Stimulated activated CD8-positive, alpha-beta memory T cell treated with anti-CD3 and anti-CD28 coated beads, Interleukin-4, amount 100 ng/mL, for 1 hour (primary cell): ENCODE results near the gene POP7.
"Not testable (repeated sequence)": the region's sequence is repeated elsewhere in the genome, so short reads cannot be mapped to it uniquely, and the experiment has no call there.

Experiments
- DNase-seq, 2 donors: peaks; one replicate each; pipeline ENCODE4 v3.0.0-alpha.2; 2020; ENCODE audit warnings: low read depth in 2 of 2, low spot score in 1 of 2

The POP7 gene

DNA sequence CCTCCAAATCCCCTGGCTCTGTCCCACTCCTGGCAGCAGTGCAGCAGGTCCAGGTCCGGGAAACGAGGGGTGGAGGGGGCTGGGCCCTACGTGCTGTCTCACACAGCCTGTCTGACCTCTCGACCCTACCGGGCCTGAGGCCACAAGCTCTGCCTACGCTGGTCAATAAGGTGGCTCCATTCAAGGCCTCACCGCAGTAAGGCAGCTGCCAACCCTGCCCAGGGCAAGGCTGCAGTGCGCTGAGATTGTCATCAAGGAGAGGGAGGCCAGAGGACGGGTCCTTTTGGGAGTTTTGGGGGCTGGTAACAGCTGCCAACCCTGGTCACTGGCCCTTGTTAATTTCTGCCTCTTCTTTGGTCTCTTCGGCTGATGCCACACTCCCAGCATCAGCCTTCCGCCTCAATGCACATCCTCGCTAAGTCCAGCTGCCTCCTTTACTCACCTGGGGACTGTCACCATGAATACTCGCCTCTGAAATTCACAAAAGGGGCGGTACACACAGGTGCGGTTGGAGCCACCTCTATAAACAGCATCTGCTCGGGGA, 17.9 kb downstream of the POP7 start:
- no peak for DNase-seq

DNA sequence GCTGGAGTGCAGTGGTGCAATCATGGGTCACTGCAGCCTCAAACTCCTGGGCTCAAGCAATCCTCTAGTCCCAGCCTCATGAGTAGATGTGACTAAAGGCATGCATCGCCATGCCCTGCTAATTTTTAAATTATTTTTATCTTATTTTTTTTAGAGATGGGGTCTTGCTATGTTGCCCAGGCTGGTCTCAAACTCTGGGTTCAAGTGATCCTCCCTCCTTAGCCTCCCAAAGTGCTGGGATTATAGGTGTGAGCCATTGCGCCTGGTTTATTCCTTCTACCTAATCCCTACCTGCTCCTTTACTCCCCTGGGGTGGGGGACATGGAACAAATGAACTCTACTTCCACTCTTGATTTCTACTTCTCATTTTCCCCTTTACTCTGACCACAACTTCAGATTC, 18.4 kb downstream of the POP7 start:
- not testable (repeated sequence) for DNase-seq

DNA sequence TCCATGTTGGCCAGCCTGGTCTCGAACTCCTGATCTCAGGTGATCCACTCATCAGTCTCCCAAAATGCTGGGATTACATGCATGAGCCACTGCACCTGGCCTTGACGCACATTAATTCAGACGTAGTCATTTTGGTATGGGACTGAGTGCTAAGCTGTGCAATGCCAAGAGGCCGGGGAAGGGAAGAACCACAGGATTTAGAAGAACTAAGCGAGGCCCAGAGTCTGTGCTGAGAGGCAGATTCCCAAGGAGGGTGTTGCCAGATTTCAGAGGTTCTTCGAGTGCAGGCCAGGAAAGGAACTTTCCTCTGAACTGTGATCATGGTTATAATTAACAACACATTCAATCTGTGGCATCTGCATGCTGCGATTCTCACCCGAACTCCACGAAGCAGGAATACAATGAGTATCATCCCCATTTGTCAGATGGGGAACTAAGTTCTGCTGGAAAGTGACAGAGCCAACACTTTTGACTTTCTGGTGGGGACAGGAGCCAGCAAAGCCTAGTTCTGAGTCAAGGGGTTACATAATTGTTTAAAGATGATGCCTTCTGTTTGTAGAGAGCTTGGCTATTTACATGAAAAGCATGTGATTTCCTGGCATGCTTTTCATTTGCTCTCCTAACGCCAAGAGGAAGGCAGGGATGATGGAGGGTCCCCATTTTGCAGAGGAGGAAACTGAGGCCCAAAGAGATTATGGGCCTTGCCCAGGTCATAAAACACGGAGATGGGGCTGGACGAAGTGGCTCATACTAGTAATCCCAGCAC, 21.3 kb downstream of the POP7 start:
- DNase-seq, result no peak

DNA sequence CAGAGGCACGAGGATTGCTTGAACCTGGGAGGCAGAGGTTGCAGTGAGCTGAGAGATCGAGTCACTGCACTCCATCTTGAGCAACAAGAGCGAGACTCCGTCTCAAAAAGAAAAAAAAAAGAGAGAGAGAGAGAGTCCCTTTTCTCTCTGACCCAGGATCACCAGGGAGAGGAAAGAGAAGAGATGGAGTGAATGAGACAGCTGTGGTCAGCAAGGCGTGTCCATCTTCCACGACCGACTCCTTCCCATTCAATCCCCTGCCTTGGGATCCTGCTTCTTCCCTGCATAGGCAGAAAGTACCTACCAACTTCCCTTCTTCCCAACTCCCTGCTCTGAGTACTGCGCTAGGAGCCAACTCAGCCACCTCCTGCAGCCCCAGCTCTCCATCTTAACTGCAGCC, 22.3 kb downstream of the POP7 start:
- DNase-seq, result no peak

DNA sequence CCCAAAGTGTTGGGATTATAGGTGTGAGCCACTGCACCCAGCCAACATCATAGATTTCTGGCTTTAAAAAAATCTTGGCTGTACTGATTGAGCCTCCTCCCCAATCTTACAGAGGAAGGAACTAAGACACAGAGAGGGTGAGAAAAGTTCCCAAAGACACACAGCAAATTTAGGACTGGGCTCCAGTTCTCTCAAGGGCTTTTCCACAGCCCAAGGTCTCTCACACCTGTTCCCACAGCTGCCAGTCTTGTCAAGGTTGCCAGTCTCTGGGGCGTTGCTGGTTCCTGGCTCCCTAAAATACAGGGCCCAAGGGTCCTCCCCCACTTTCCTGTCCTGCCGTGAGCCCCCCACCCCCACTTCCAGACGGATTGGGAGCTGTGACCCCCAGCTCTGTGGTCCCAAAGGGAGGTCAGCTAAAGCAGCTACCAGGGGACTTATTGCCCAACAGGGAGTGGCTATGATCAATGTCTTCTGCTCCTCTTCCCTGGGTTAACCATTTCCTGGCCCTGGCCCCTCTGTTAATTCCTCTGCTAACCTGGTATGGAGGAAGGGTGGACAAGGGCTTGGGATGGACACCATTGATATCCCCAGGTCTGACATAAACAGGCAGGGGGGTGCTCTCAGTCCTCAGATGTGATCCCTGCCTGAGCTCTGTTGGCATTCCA, 24.3 kb downstream of the POP7 start:
- DNase-seq, result no peak

DNA sequence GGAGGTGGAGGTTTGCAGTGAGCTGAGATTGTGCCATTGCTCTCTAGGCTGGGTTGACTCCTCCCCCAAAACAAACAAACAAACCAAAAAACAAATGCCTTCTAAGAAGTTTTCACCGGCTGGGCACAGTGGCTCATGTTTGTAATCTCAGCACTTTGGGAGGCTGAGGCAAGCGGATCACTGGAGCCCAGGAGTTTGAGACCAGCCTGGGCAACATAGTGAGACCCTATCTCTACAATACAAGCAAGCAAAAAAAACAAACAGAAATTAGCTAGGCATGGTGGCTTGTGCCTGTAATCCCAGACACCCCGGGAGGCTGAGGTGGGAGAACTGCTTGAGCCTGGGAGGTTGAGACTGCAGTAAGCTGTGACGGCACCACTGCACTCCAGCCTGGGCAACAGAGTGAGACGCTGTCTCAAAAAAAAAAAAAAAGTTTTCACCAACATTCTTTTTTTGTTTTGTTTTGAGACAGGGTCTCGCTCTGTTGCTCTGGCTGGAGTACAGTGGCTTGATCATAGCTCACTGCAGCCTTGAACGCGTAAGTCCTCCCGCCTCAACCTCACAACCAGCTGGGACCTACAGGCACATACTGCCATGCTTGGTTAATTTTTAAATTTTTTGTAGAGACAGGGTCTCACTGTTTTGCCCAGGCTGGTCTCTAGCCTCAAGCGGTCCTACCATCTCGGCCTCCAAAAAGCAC, 26.2 kb downstream of the POP7 start:
- no peak for DNase-seq

DNA sequence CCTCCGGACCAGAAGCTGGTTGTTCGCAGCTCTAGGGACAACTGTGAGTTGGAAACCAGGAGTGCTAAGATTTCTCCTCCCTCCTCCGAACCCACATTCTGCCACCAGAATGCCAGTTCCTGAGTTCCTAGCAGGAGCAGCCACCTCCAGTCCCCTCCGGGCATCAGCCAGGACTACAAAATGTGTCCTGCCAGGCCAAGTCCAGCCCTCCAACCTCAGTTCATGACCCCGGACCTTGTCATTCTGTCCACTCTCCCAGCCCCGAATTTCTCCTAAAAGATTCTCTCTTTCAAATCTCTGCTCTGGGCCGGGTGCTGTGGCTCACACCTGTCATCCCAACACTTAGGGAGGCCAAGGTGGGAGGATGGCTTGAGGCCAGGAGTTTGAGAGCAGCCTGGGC, 29.8 kb downstream of the POP7 start:
- no peak for DNase-seq

DNA sequence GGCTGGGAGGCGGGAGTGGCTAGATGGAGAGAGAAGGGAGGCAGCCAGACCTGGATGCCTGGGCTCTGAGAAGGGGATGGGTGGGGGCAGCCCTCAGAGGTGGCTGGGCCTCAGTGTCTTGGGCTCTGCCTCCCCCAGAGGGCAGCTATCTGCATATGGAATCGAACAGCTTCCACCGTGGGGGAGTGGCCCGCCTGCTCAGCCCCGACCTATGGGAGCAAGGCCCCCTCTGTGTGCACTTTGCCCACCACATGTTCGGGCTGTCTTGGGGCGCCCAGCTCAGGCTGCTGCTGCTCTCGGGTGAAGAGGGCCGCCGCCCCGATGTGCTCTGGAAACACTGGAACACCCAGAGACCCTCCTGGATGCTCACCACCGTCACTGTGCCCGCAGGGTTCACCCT, 30.8 kb downstream of the POP7 start:
- DNase-seq, result no peak

DNA sequence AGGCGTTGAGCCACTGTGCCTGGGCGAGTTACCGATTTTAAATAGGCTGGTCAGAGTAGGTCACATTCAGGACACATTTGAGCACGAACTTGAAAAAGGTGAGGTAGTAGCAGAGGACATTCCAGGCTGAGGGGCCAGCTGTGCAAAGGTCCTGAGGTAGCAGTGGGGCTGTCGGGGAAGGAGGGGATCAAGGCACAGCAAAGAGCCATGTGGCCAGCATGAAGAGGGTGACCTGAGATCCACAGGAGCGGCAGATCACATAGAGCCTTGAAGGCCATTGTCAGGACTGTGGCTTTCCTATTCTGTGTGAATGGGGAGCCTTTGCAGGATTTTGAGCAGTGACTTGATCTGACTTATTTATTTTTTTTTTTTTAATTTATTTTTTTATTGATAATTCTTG, 34.0 kb downstream of the POP7 start:
- no peak for DNase-seq

DNA sequence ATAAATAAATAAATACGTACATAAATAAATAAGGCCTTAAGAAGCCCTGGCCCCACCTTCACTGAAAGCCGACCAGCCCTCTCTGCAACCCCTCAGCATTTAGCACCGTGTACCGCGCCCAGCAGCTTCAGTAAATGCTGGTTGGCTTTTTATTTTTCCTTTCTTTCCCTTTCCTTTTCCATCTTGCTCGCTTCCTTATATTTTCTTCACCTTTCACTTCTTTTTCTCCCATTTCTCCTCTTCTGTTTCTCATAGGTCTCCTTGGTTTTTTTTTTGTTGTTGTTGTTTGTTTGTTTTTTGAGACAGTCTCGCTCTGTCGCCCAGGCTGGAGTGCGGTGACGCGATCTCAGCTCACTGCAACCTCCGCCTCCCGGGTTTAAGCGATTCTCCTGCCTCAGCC, 38.7 kb downstream of the POP7 start:
- no peak for DNase-seq

DNA sequence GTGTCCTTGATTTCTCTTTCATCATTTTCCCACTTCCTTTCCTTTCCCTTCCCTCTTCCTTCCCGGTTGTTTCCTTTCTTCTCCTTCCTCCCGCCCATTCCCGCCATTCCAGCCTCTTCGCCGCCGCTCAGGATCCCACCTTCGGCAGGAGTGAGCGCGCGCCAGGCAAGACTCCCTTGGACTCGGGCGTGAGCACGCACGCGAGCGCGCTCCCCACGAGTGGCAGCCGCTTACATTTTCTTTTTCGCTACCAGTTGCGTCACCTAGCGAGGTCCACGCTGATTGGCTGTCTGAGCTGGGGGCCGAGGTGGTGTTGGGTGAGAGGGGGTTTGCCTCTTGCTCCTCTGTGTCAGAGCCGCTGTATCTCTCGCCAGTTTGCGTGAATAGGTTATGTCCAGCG, 39.3 kb downstream of the POP7 start:
- DNase-seq, result no peak

DNA sequence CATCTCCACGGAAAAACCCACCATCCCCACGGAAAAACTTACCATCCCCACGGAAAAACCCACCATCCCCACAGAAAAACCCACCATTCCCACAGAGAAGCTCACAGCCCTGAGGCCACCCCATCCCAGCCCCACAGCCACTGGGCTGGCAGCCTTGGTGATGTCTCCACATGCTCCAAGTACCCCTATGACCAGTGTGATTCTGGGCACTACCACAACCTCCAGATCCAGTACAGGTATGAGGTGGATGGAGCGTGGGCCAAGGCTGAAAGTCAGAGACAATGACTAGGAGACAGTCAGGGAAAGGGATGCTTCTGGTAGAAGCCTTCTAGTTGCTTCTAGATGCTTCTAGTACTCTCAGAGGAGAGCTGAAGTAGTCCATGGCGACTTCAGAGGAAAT, 47.1 kb downstream of the POP7 start:
- no peak for DNase-seq

DNA sequence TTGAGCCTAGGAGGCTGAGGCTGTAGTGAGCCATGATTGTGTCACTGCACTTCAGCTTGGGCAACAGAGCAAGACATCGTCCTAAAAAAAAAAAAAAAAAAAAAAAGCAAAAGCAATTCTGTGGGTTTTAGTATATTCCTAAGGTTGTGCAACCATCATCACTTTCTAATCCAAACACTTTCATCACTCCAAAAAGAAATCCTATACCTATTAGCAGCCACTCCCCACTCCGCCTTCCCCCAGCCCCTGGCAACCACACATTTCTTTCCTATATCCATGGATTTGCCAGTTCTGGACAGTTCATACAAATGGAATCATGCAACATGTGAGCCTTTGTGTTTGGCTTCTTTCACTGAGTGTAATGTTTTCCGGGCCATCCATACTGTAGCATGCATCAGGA, 47.8 kb downstream of the POP7 start:
- DNase-seq, result no peak
